ENCODE data around the gene TIGD7. TPM values are rescaled to one million over a fixed set of nuclear protein-coding genes. Genes with fewer than 3 reads are reported as not detected.

TIGD7 gene
- total RNA-seq, 3 donors from 2014 or later, result 5.2 to 11.4 (median 7.0) TPM

DNA sequence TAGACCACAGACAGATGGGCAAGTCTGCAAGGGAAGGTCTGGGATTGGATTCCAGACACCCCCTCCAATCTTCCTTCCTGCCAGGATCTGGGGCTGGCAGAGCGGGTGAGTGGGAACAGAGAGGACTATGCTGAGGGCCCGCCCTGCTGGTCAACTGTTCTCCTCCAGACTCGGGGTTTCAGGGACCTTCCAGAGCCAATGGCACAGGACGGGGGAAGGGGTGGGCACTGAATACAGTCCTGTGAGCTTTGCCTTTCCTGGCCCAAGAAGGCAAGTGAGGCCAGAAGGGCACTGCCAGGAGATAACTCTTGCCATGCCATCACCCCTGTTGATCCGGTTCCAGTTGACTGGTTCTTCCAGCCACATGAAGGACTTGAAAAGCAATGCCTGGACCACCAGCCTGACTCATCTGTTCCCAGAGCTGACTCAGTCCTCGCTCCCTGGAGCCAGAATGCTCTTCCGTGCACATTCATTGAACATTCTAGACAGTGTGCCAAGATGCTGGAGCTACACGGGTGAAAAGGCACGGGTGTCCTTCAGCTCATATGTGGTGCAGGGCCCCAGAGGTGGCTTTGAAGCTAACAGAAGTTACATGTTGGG lies 48.3 kb downstream of the TIGD7 start:
- H3K27ac ChIP-seq, result no peak overlapping the region

DNA sequence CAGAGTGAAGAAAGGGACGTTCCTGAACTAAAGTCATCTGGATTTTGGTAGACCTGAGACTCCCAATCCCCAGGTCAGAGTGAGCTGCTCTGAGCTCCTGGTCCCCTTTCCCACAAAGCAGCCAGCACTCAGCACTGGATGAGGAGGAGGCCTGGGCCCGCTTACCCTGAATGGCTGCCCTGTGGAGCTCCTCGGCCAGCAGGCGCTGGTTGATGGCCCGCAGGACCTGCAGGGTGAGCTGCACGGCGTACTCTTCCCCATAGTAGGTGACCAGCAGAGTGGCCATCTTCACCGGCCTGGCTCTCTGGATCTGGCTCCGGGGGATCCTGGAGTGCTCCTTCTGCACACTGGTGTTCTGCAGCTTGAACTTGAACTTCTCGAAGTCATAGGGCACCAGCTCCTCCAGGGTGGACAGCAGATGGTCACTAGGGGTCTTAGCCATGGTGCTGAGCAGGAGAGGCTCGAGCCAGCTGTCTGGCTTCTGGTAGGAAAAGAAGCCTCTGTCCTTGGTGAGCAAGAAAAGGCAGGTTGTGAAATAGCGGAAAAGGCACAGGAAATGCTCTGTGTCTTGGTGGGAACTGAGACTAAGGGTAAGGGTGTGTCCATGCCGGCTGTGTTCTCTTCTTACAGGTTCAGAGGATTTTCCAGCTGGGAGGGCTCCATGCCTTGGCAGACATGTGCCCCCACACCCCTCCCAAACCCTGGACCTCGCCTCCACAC lies 48.9 kb downstream of the TIGD7 start, which contains the start of gene MEFV:
TSS of gene MEFV (minus strand) at position 488 of the 720 bp plus-strand sequence. CDS start at position 442, 46 bp downstream.
- intact Hi-C loops (cut with DNase I; ENCODE audit: low total_unique reads), result no loop called here

More for the DNA sequence above, 48.3 kb downstream of the TIGD7 start:
- Histone ChIP-seq H3K36me3 (no peaks in the 10 kb centered on the region), H3K27me3 (no peaks in the 10 kb centered on the region), H3K9me3 (no peaks in the 10 kb centered on the region), H3K4me3 (peak overlapping the region in 1 of 3 donors; percentile 32), H3K4me1 (no peaks in the 10 kb centered on the region)
- no peak for DNase-seq (ENCODE audit: low spot score in 2 of 2)
- TF ChIP-seq, protein P1, sequence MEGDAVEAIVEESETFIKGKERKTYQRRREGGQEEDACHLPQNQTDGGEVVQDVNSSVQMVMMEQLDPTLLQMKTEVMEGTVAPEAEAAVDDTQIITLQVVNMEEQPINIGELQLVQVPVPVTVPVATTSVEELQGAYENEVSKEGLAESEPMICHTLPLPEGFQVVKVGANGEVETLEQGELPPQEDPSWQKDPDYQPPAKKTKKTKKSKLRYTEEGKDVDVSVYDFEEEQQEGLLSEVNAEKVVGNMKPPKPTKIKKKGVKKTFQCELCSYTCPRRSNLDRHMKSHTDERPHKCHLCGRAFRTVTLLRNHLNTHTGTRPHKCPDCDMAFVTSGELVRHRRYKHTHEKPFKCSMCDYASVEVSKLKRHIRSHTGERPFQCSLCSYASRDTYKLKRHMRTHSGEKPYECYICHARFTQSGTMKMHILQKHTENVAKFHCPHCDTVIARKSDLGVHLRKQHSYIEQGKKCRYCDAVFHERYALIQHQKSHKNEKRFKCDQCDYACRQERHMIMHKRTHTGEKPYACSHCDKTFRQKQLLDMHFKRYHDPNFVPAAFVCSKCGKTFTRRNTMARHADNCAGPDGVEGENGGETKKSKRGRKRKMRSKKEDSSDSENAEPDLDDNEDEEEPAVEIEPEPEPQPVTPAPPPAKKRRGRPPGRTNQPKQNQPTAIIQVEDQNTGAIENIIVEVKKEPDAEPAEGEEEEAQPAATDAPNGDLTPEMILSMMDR (IDR thresholded peaks at IDR 0.05), result no peak
- no peak for TF ChIP-seq POLR2AphosphoS5 (IDR thresholded peaks at IDR 0.05)
- no peak for TF ChIP-seq POLR2A (IDR thresholded peaks at IDR 0.05)
- intact Hi-C loops (cut with DNase I; ENCODE audit: low total_unique reads), result no loop called here

DNA sequence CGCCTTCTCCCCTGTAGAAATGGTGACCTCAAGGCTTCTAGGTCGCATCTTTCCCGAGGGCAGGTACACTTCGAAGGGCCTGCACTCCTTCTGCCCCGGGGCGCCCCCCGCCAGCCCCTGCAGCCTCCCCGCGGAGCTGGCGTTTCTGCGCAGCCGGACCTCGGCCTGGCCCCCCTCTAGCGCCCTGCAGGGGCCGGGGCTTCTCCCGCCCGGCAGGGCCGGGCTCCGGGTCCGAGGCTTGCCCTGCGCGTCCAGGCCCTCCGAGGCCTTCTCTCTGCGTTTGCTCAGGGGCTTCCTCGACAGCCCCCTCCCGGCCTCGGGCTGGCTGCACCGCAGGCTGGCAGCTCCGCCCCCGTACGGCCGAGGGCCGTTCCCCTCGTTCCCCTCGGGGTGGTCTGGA lies 50.9 kb downstream of the TIGD7 start:
- no peaks in the 10 kb centered on the region for H3K9me3 ChIP-seq
- no peak for TF ChIP-seq POLR2A (IDR thresholded peaks at IDR 0.05)
- TF ChIP-seq, protein P1 (IDR thresholded peaks at IDR 0.05), result no peak
- intact Hi-C loops (cut with DNase I; ENCODE audit: low total_unique reads), result no loop called here
- no peak overlapping the region for H3K4me3 ChIP-seq
- no peak overlapping the region for H3K27ac ChIP-seq
- DNase-seq (ENCODE audit: low spot score in 2 of 2), result no peak
- no peaks in the 10 kb centered on the region for H3K27me3 ChIP-seq
- no peaks in the 10 kb centered on the region for H3K4me1 ChIP-seq
- no peaks in the 10 kb centered on the region for H3K36me3 ChIP-seq

More for the DNA sequence above, 48.9 kb downstream of the TIGD7 start, which contains the start of gene MEFV:
- Histone ChIP-seq H3K9me3 (no peaks in the 10 kb centered on the region), H3K27ac (no peak within 1 kb of the TSS), H3K36me3 (no peaks in the 10 kb centered on the region), H3K4me1 (no peaks in the 10 kb centered on the region), H3K27me3 (no peaks in the 10 kb centered on the region), H3K4me3 (peak within 1 kb of the TSS in 1 of 3 donors; percentile 32)
- no peak for DNase-seq (ENCODE audit: low spot score in 2 of 2)
- TF ChIP-seq POLR2A (IDR thresholded peaks at IDR 0.05), result no peak
- TF ChIP-seq, protein P1 (IDR thresholded peaks at IDR 0.05), result no peak
- TF ChIP-seq POLR2AphosphoS5 (IDR thresholded peaks at IDR 0.05), result no peak

DNA sequence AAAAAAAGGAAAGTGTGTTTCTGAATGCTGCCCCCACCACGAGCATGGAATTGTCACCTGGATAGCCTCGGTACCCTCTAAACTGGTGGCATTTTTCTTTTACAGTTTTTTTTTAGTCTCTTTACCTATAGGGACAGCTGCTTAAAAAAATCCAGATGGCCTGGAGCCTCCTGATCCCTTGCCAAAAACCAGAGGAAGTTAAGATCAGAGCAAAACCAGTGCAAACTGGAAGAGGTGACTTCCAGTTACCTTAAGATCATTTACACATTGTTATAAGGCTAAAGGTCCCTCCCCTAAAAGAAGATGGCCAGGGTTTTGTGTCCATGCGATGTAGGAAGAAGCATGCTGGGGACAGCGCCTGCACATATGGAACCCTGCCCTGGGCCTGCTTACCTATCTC lies 52.3 kb downstream of the TIGD7 start:
- no peaks in the 10 kb centered on the region for H3K9me3 ChIP-seq
- intact Hi-C loops (cut with DNase I; ENCODE audit: low total_unique reads), result no loop called here
- no peaks in the 10 kb centered on the region for H3K27me3 ChIP-seq
- no peak overlapping the region for H3K4me3 ChIP-seq
- TF ChIP-seq POLR2AphosphoS5 (IDR thresholded peaks at IDR 0.05) (no peak), POLR2A (IDR thresholded peaks at IDR 0.05) (no peak)
- TF ChIP-seq, protein P1 (IDR thresholded peaks at IDR 0.05), result no peak
- H3K36me3 ChIP-seq, result no peaks in the 10 kb centered on the region
- H3K4me1 ChIP-seq, result no peaks in the 10 kb centered on the region
- H3K27ac ChIP-seq, result no peak overlapping the region
- DNase-seq (ENCODE audit: low spot score in 2 of 2), result no peak

DNA sequence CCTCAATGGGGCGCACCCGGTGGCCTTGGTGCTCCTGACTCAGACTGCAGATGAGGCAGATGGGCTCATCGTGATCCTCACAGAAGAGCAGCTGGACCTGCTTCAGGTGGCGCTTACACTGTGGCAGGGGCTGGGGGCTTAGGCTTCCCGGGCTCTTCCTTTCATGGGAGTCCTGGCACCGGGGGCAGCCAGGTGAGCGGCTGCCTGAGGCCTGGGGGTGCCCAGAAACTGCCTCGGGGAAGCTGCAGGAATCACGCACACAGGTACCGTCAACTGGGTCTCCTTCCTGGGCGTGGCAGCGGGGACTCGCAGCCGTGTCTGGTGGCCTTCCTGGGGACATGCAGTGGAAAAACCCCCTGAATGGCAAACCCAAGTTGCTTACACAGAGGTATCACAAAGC lies 55.8 kb downstream of the TIGD7 start:
- H3K27me3 ChIP-seq, result no peaks in the 10 kb centered on the region
- no peak overlapping the region for H3K27ac ChIP-seq
- no peak for DNase-seq (ENCODE audit: low spot score in 2 of 2)
- TF ChIP-seq POLR2A (IDR thresholded peaks at IDR 0.05) (no peak), POLR2AphosphoS5 (IDR thresholded peaks at IDR 0.05) (no peak)
- TF ChIP-seq, protein P1 (IDR thresholded peaks at IDR 0.05), result no peak
- no peaks in the 10 kb centered on the region for H3K36me3 ChIP-seq
- H3K9me3 ChIP-seq, result no peaks in the 10 kb centered on the region
- no peaks in the 10 kb centered on the region for H3K4me1 ChIP-seq
- intact Hi-C loops (cut with DNase I; ENCODE audit: low total_unique reads), result loop anchor here (2.0 kb wide), 1 partner anchor 55 kb away; no protein-coding TSS in a partner anchor
- H3K4me3 ChIP-seq, result no peak overlapping the region

Measured in breast epithelium (tissue), 4 donors.